Vagina (tissue), 2 donors: ENCODE data around the gene SMYD5. TPM values are rescaled to one million over a fixed set of nuclear protein-coding genes. Genes with fewer than 3 reads are reported as not detected.

Experiments
- DNase-seq, 2 donors: peaks; one replicate each; pipeline ENCODE4 v3.0.0-alpha.2; 2017; ENCODE audit errors: extremely low spot score in 2 of 2
- H3K27ac ChIP-seq: fragments of 200-600 bp; sonication (generic); one replicate; pipeline ENCODE4 v1.5.1; 2019
- H3K27me3 ChIP-seq: fragments of 200-600 bp; sonication (generic); one replicate; pipeline ENCODE4 v1.5.1; 2019
- H3K36me3 ChIP-seq, 2 donors: fragments of 200-600 bp; sonication (generic); one replicate each; pipeline ENCODE4 v1.5.1; 2017 to 2019
- H3K4me1 ChIP-seq: fragments of 200-600 bp; sonication (generic); one replicate; pipeline ENCODE4 v1.5.1; 2019
- H3K4me3 ChIP-seq, 2 donors: fragments of 200-600 bp; sonication (generic); 1 replicate in 1 of 2; 2 replicates in 1 of 2; pipeline ENCODE4 v1.5.1; 2016 to 2019
- H3K9me3 ChIP-seq: fragments of 200-600 bp; sonication (generic); one replicate; pipeline ENCODE4 v1.5.1; 2019
- CTCF ChIP-seq, 3 experiments: fragments of 450-650 bp in 2 of 3; fragments of 200-600 bp in 1 of 3; sonication (generic) in 1 of 3; IDR thresholded peaks; one replicate each; pipeline ENCODE4 v1.5.1; 2017 to 2019; ENCODE audit warnings: antibody characterized with exemption in 3 of 3, mild to moderate bottlenecking in 2 of 3, moderate library complexity in 2 of 3
- POLR2A ChIP-seq, 2 donors: fragments of 450-650 bp; IDR thresholded peaks; one replicate each; pipeline ENCODE4 v1.6.1; 2017; ENCODE audit warnings: antibody characterized with exemption in 2 of 2, mild to moderate bottlenecking in 2 of 2, moderate library complexity in 2 of 2
- POLR2AphosphoS5 ChIP-seq, 2 donors: sonication (generic); formaldehyde crosslinking; IDR thresholded peaks; one replicate each; pipeline ENCODE4 v1.9.0; 2017; ENCODE audit warnings: antibody characterized with exemption in 2 of 2, mild to moderate bottlenecking in 2 of 2, low read depth in 1 of 2; ENCODE audit not compliant: insufficient read depth in 1 of 2
- intact Hi-C: fragments of 100-400 bp; cut with DNase I; formaldehyde crosslinking; loops from one replicate; pipeline ENCODE4 v1.15.1; 2023
- total RNA-seq: library from RNA; depleted of rRNA; stranded (reverse); fragments of >200 nt; gene quantifications from one replicate; pipeline ENCODE4 v1.2.3, GENCODE V29; 2016

The SMYD5 gene
- total RNA-seq, 1 donor from 2014 or later, result 16.0 TPM

- H3K36me3 ChIP-seq, result peaks cover 0 to 12% of the 10 kb centered on the region in 2 donors
- DNase-seq, result no peak
- TF ChIP-seq POLR2A (IDR thresholded peaks at IDR 0.05) (no peak), CTCF (IDR thresholded peaks at IDR 0.05) (no peak)
- no peak overlapping the region for H3K4me3 ChIP-seq
- intact Hi-C loops, result no loop called here
- H3K27me3 ChIP-seq, result no peaks in the 10 kb centered on the region
- H3K4me1 ChIP-seq, result peaks cover 58% of the 10 kb centered on the region
- no peaks in the 10 kb centered on the region for H3K9me3 ChIP-seq
- no peak overlapping the region for H3K27ac ChIP-seq
Measured at GRCh38 chr2:73237168-73237567, 23.1 kb downstream of the SMYD5 start.

- H3K27me3 ChIP-seq, result no peaks in the 10 kb centered on the region
- TF ChIP-seq POLR2A (IDR thresholded peaks at IDR 0.05), result no peak
- TF ChIP-seq POLR2AphosphoS5 (IDR thresholded peaks at IDR 0.05; ENCODE audit: insufficient read depth in 1 of 2, low read depth in 1 of 2), result no peak
- TF ChIP-seq CTCF (IDR thresholded peaks at IDR 0.05), result no peak
- H3K4me3 ChIP-seq, result no peak overlapping the region
- intact Hi-C loops, result no loop called here
- DNase-seq, result no peak
- H3K27ac ChIP-seq, result no peak overlapping the region
- H3K4me1 ChIP-seq, result peaks cover 52% of the 10 kb centered on the region
- H3K9me3 ChIP-seq, result no peaks in the 10 kb centered on the region
- peaks cover 0 to 22% of the 10 kb centered on the region in 2 donors for H3K36me3 ChIP-seq
Measured at GRCh38 chr2:73238149-73238548, 24.1 kb downstream of the SMYD5 start.

- TF ChIP-seq POLR2A (IDR thresholded peaks at IDR 0.05), result no peak
- no peak for TF ChIP-seq POLR2AphosphoS5 (IDR thresholded peaks at IDR 0.05; ENCODE audit: insufficient read depth in 1 of 2, low read depth in 1 of 2)
- no peak for TF ChIP-seq CTCF (IDR thresholded peaks at IDR 0.05)
- no peaks in the 10 kb centered on the region for H3K9me3 ChIP-seq
- peaks cover 52% of the 10 kb centered on the region for H3K4me1 ChIP-seq
- H3K36me3 ChIP-seq, result peaks cover 0 to 30% of the 10 kb centered on the region in 2 donors
- no peaks in the 10 kb centered on the region for H3K27me3 ChIP-seq
- DNase-seq, result no peak
- no peak overlapping the region for H3K4me3 ChIP-seq
- no peak overlapping the region for H3K27ac ChIP-seq
- intact Hi-C loops, result no loop called here
Measured at GRCh38 chr2:73238976-73239375, 24.9 kb downstream of the SMYD5 start.

- H3K27me3 ChIP-seq, result no peaks in the 10 kb centered on the region
- TF ChIP-seq CTCF (IDR thresholded peaks at IDR 0.05) (no peak), POLR2AphosphoS5 (IDR thresholded peaks at IDR 0.05; ENCODE audit: insufficient read depth in 1 of 2, low read depth in 1 of 2) (no peak), POLR2A (IDR thresholded peaks at IDR 0.05) (no peak)
- peaks cover 50% of the 10 kb centered on the region for H3K4me1 ChIP-seq
- H3K36me3 ChIP-seq, result peaks cover 0 to 38% of the 10 kb centered on the region in 2 donors
- no peak overlapping the region for H3K4me3 ChIP-seq
- no peaks in the 10 kb centered on the region for H3K9me3 ChIP-seq
- intact Hi-C loops, result no loop called here
- DNase-seq, result no peak
- H3K27ac ChIP-seq, result no peak overlapping the region
Measured at GRCh38 chr2:73239776-73240175, 25.7 kb downstream of the SMYD5 start.

GRCh38 chr2:73243884-73244570, 30.0 kb downstream of the SMYD5 start:
- Histone ChIP-seq H3K27ac (no peak overlapping the region), H3K36me3 (peaks cover 3 to 77% of the 10 kb centered on the region in 2 donors), H3K4me1 (peaks cover 12% of the 10 kb centered on the region), H3K9me3 (no peaks in the 10 kb centered on the region), H3K4me3 (no peak overlapping the region), H3K27me3 (no peaks in the 10 kb centered on the region)
- intact Hi-C loops, result no loop called here
- DNase-seq, result no peak
- TF ChIP-seq POLR2AphosphoS5 (IDR thresholded peaks at IDR 0.05; ENCODE audit: insufficient read depth in 1 of 2, low read depth in 1 of 2) (no peak), POLR2A (IDR thresholded peaks at IDR 0.05) (no peak), CTCF (IDR thresholded peaks at IDR 0.05) (no peak)
